IPS DF 4.7 (cell line): Measurements from ENCODE around the gene KCNMA1.

Source experiments
- DNase-seq: peaks from one replicate; pipeline ENCODE4 v3.0.0-alpha.2; 2013; ENCODE audit warnings: low spot score; ENCODE audit errors: extremely low read depth

KCNMA1 gene

GRCh38 chr10:77286531-77287508 is 350.8 kb downstream of the KCNMA1 start:
- DNase-seq: no peak

- DNase-seq: no peak
These were observed 352.0 kb downstream of the KCNMA1 start for GRCh38 chr10:77285529-77286182.

- DNase-seq: no peak
These were observed 352.8 kb downstream of the KCNMA1 start for GRCh38 chr10:77284797-77285196.

- DNase-seq: no peak
These were observed 354.3 kb downstream of the KCNMA1 start for GRCh38 chr10:77283326-77283725.

GRCh38 chr10:77282163-77282562 is 355.4 kb downstream of the KCNMA1 start:
- no peak for DNase-seq

GRCh38 chr10:77281719-77282118 is 355.9 kb downstream of the KCNMA1 start:
- no peak for DNase-seq

- no peak for DNase-seq
These were observed 358.4 kb downstream of the KCNMA1 start for GRCh38 chr10:77279207-77279606.

- no peak for DNase-seq
These were observed 363.4 kb downstream of the KCNMA1 start for GRCh38 chr10:77274046-77274795.

GRCh38 chr10:77269163-77269562 is 368.4 kb downstream of the KCNMA1 start:
- no peak for DNase-seq

- DNase-seq: no peak
These were observed 368.9 kb downstream of the KCNMA1 start for GRCh38 chr10:77268721-77269120.

- DNase-seq: no peak
These were observed 369.6 kb downstream of the KCNMA1 start for GRCh38 chr10:77267703-77268675.

GRCh38 chr10:77266242-77266641 is 371.4 kb downstream of the KCNMA1 start:
- no peak for DNase-seq

- DNase-seq: no peak
These were observed 373.1 kb downstream of the KCNMA1 start for GRCh38 chr10:77264527-77264926.

GRCh38 chr10:77264107-77264506 is 373.5 kb downstream of the KCNMA1 start:
- DNase-seq: no peak

- DNase-seq: no peak
These were observed 373.9 kb downstream of the KCNMA1 start for GRCh38 chr10:77263700-77264099.

- no peak for DNase-seq
These were observed 376.5 kb downstream of the KCNMA1 start for GRCh38 chr10:77261146-77261545.

GRCh38 chr10:77259171-77259874 is 378.3 kb downstream of the KCNMA1 start:
- no peak for DNase-seq

GRCh38 chr10:77256346-77256745 is 381.3 kb downstream of the KCNMA1 start:
- no peak for DNase-seq

GRCh38 chr10:77253556-77254064 is 384.0 kb downstream of the KCNMA1 start:
- no peak for DNase-seq

- DNase-seq: no peak
These were observed 384.5 kb downstream of the KCNMA1 start for GRCh38 chr10:77253147-77253545.
